Activated gamma-delta T cell (primary cell): ENCODE data around the gene PKHD1.

ENCODE experiments used
- DNase-seq: peaks from one replicate; lab custom pipeline; 2025; lab: John Stamatoyannopoulos, UW

Gene PKHD1

GRCh38 chr6:51793393-51793792 lies 294.0 kb downstream of the PKHD1 start:
- no peak for DNase-seq

GRCh38 chr6:51792273-51793030 lies 295.0 kb downstream of the PKHD1 start:
- DNase-seq: no peak

GRCh38 chr6:51790946-51791345 lies 296.5 kb downstream of the PKHD1 start:
- no peak for DNase-seq

GRCh38 chr6:51788121-51788520 lies 299.3 kb downstream of the PKHD1 start:
- no peak for DNase-seq

GRCh38 chr6:51778666-51779065 lies 308.7 kb downstream of the PKHD1 start:
- DNase-seq: no peak

- no peak for DNase-seq
Observed at GRCh38 chr6:51777618-51778017, 309.8 kb downstream of the PKHD1 start.

- no peak for DNase-seq
Observed at GRCh38 chr6:51775942-51776860, 311.2 kb downstream of the PKHD1 start.

GRCh38 chr6:51768087-51768486 lies 319.3 kb downstream of the PKHD1 start:
- no peak for DNase-seq

GRCh38 chr6:51765230-51765629 lies 322.2 kb downstream of the PKHD1 start:
- DNase-seq: no peak

- DNase-seq: no peak
Observed at GRCh38 chr6:51753635-51754034, 333.8 kb downstream of the PKHD1 start.

- no peak for DNase-seq
Observed at GRCh38 chr6:51743999-51744398, 343.4 kb downstream of the PKHD1 start.

GRCh38 chr6:51740658-51741057 lies 346.8 kb downstream of the PKHD1 start:
- no peak for DNase-seq

- no peak for DNase-seq
Observed at GRCh38 chr6:51738614-51739013, 348.8 kb downstream of the PKHD1 start.

GRCh38 chr6:51737580-51738360 lies 349.6 kb downstream of the PKHD1 start:
- no peak for DNase-seq

GRCh38 chr6:51725155-51725554 lies 362.3 kb downstream of the PKHD1 start:
- no peak for DNase-seq

GRCh38 chr6:51720327-51720726 lies 367.1 kb downstream of the PKHD1 start:
- no peak for DNase-seq

- DNase-seq: no peak
Observed at GRCh38 chr6:51719297-51719696, 368.1 kb downstream of the PKHD1 start.

- no peak for DNase-seq
Observed at GRCh38 chr6:51718533-51718932, 368.9 kb downstream of the PKHD1 start.

GRCh38 chr6:51717477-51717876 lies 369.9 kb downstream of the PKHD1 start:
- no peak for DNase-seq

GRCh38 chr6:51711876-51712275 lies 375.5 kb downstream of the PKHD1 start:
- no peak for DNase-seq

- DNase-seq: no peak
Observed at GRCh38 chr6:51706086-51706485, 381.3 kb downstream of the PKHD1 start.

- no peak for DNase-seq
Observed at GRCh38 chr6:51704932-51705540, 382.4 kb downstream of the PKHD1 start.
